GM23338 (cell line): ENCODE measurements around the gene SSTR5.

Experiments used
- EZH2 ChIP-seq: fragments of 200-600 bp; sonication (generic); IDR thresholded peaks from one replicate; pipeline ENCODE4 v1.8.0; 2017; ENCODE audit warnings: antibody characterized with exemption, mild to moderate bottlenecking, low read depth; ENCODE audit not compliant: unreplicated experiment
- TF ChIP-seq, protein P1 (sequence below), 2 experiments: fragments of 200-600 bp in 1 of 2; sonication (generic) in 1 of 2; conservative IDR thresholded peaks; 2 replicates each; pipeline versions ENCODE4 v1.5.1 to v1.6.1; 2016 to 2017; ENCODE audit warnings: antibody characterized with exemption in 2 of 2, low read depth in 2 of 2, mild to moderate bottlenecking in 2 of 2, moderate library complexity in 1 of 2

- TF ChIP-seq, protein P1, sequence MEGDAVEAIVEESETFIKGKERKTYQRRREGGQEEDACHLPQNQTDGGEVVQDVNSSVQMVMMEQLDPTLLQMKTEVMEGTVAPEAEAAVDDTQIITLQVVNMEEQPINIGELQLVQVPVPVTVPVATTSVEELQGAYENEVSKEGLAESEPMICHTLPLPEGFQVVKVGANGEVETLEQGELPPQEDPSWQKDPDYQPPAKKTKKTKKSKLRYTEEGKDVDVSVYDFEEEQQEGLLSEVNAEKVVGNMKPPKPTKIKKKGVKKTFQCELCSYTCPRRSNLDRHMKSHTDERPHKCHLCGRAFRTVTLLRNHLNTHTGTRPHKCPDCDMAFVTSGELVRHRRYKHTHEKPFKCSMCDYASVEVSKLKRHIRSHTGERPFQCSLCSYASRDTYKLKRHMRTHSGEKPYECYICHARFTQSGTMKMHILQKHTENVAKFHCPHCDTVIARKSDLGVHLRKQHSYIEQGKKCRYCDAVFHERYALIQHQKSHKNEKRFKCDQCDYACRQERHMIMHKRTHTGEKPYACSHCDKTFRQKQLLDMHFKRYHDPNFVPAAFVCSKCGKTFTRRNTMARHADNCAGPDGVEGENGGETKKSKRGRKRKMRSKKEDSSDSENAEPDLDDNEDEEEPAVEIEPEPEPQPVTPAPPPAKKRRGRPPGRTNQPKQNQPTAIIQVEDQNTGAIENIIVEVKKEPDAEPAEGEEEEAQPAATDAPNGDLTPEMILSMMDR (conservative IDR thresholded peaks at IDR 0.05; ENCODE audit: low read depth in 2 of 2) = no peak
- TF ChIP-seq EZH2 = no peak
These were observed at the start of gene SSTR5 for GRCh38 chr16:1072526-1073261.
